Sigmoid colon (tissue), 7 donors: ENCODE data around the gene UCK1. TPM values are rescaled to one million over a fixed set of nuclear protein-coding genes. Genes with fewer than 3 reads are reported as not detected.

Experiments
- DNase-seq: peaks from one replicate; pipeline ENCODE4 v3.0.0-alpha.2; 2019
- H3K27ac ChIP-seq, 4 donors: fragments of 200-600 bp; sonication (generic); one replicate each; pipeline ENCODE4 v1.5.1; 2016 to 2019; ENCODE audit warnings: mild to moderate bottlenecking in 1 of 4
- H3K27me3 ChIP-seq, 3 donors: fragments of 200-600 bp; sonication (generic); one replicate each; pipeline ENCODE4 v1.5.1; 2019; ENCODE audit warnings: mild to moderate bottlenecking in 1 of 3
- H3K36me3 ChIP-seq, 4 donors: fragments of 200-600 bp; sonication (generic); one replicate each; pipeline ENCODE4 v1.5.1; 2016 to 2019
- H3K4me1 ChIP-seq, 4 donors: fragments of 200-600 bp; sonication (generic); one replicate each; pipeline ENCODE4 v1.5.1; 2017 to 2019
- H3K4me3 ChIP-seq, 4 donors: fragments of 200-600 bp; sonication (generic); one replicate each; pipeline ENCODE4 v1.5.1; 2017 to 2019; ENCODE audit warnings: mild to moderate bottlenecking in 2 of 4, moderate library complexity in 1 of 4
- H3K9me3 ChIP-seq, 4 donors: fragments of 200-600 bp in 3 of 4; sonication (generic) in 3 of 4; one replicate each; pipeline versions ENCODE4 v1.5.1 to v1.6.1; 2013 to 2019
- EP300 ChIP-seq, 4 donors: sonication (generic); formaldehyde crosslinking; IDR thresholded peaks; one replicate each; pipeline ENCODE4 v1.6.1; 2017; ENCODE audit warnings: antibody characterized with exemption in 4 of 4
- POLR2A ChIP-seq, 2 donors: fragments of 450-650 bp; IDR thresholded peaks; one replicate each; pipeline ENCODE4 v1.6.1; 2016; ENCODE audit warnings: antibody characterized with exemption in 2 of 2, mild to moderate bottlenecking in 2 of 2, moderate library complexity in 2 of 2
- POLR2AphosphoS5 ChIP-seq, 4 donors: sonication (generic); formaldehyde crosslinking; IDR thresholded peaks; one replicate each; pipeline ENCODE4 v1.6.1; 2017; ENCODE audit warnings: antibody characterized with exemption in 4 of 4
- whole genome bisulfite sequencing, 2 donors: extraction: QIAGEN DNeasy Blood & Tissue Kit; methylation state at CpG; one replicate each; pipeline ENCODE4 v1.1.7; 2013; 5-methylcytosine and 5-hydroxymethylcytosine counted together
- intact Hi-C: fragments of 100-400 bp; cut with DNase I; formaldehyde crosslinking; loops from one replicate; pipeline ENCODE4 v1.15.1; 2023
- polyA plus RNA-seq, 3 donors: library from polyadenylated mRNA; stranded (reverse); fragments of 200-250 nt; gene quantifications; one replicate each; pipeline ENCODE4 v1.2.3, GENCODE V29; 2013
- total RNA-seq, 4 donors: library from RNA; depleted of rRNA; stranded (reverse); fragments of >200 nt; gene quantifications; one replicate each; pipeline ENCODE4 v1.1.0, GENCODE V29; 2016
- TF ChIP-seq, protein P1 (sequence below), 4 experiments: fragments of 450-650 bp in 3 of 4; fragments of 200-600 bp in 1 of 4; IDR thresholded peaks; one replicate each; pipeline ENCODE4 v1.5.1; 2016 to 2019; ENCODE audit warnings: antibody characterized with exemption in 4 of 4, mild to moderate bottlenecking in 3 of 4, moderate library complexity in 2 of 4
- donor health status: healthy with polysubstance abuse.
- donor health status: Bipolar disorder and iron deficiency.
- donor health status: healthy.

UCK1 gene
- total and polyA plus RNA-seq, 7 donors: 20.8 to 67.5 (median 35.7) TPM

GRCh38 chr9:131494296-131494870 lies 36.7 kb downstream of the UCK1 start:
- intact Hi-C loops: no loop called here
- TF ChIP-seq, protein P1, sequence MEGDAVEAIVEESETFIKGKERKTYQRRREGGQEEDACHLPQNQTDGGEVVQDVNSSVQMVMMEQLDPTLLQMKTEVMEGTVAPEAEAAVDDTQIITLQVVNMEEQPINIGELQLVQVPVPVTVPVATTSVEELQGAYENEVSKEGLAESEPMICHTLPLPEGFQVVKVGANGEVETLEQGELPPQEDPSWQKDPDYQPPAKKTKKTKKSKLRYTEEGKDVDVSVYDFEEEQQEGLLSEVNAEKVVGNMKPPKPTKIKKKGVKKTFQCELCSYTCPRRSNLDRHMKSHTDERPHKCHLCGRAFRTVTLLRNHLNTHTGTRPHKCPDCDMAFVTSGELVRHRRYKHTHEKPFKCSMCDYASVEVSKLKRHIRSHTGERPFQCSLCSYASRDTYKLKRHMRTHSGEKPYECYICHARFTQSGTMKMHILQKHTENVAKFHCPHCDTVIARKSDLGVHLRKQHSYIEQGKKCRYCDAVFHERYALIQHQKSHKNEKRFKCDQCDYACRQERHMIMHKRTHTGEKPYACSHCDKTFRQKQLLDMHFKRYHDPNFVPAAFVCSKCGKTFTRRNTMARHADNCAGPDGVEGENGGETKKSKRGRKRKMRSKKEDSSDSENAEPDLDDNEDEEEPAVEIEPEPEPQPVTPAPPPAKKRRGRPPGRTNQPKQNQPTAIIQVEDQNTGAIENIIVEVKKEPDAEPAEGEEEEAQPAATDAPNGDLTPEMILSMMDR (IDR thresholded peaks at IDR 0.05): no peak
- TF ChIP-seq POLR2AphosphoS5 (IDR thresholded peaks at IDR 0.05) (no peak), POLR2A (IDR thresholded peaks at IDR 0.05) (no peak), EP300 (IDR thresholded peaks at IDR 0.05) (no peak)
- no peak overlapping the region for H3K27ac ChIP-seq
- H3K4me3 ChIP-seq: no peak overlapping the region
- no peaks in the 10 kb centered on the region for H3K27me3 ChIP-seq
- peaks cover 59 to 100% (median 90%) of the 10 kb centered on the region in 4 donors for H3K36me3 ChIP-seq
- WGBS, 2 donors: 94 to 95% methylated on average over 22 of the region's 22 CpGs
- no peaks in the 10 kb centered on the region for H3K4me1 ChIP-seq
- no peak for DNase-seq
- no peaks in the 10 kb centered on the region for H3K9me3 ChIP-seq

DNA sequence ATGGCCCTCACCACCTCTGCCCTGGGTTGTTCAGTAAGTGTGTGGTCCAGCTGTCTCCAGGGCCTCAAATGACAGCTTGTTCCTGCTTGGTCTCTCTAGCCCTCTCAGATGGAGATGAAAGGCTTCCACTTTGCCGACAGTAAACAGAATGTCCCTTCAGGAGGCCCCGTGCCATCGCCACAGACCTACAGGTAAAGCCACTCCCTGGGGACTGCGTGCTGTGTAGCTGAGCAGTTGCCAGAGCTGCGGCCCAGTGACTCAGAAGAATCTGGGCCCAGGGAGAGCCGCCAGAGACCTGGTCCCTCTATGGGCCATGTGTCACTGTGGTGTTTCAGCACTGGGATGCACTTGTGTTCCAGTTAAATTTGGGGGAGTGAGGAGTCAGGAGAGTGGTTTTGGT lies 39.0 kb downstream of the UCK1 start:
- Histone ChIP-seq H3K27me3 (no peaks in the 10 kb centered on the region), H3K36me3 (peaks cover 74 to 100% (median 99%) of the 10 kb centered on the region in 4 donors), H3K27ac (no peak overlapping the region), H3K4me3 (no peak overlapping the region), H3K9me3 (no peaks in the 10 kb centered on the region), H3K4me1 (no peaks in the 10 kb centered on the region)
- DNase-seq: no peak
- TF ChIP-seq, protein P1 (IDR thresholded peaks at IDR 0.05): no peak
- TF ChIP-seq POLR2AphosphoS5 (IDR thresholded peaks at IDR 0.05) (no peak), EP300 (IDR thresholded peaks at IDR 0.05) (no peak), POLR2A (IDR thresholded peaks at IDR 0.05) (no peak)
- WGBS, 2 donors: 82 to 92% methylated on average over 6 of the region's 6 CpGs
- intact Hi-C loops: no loop called here

DNA sequence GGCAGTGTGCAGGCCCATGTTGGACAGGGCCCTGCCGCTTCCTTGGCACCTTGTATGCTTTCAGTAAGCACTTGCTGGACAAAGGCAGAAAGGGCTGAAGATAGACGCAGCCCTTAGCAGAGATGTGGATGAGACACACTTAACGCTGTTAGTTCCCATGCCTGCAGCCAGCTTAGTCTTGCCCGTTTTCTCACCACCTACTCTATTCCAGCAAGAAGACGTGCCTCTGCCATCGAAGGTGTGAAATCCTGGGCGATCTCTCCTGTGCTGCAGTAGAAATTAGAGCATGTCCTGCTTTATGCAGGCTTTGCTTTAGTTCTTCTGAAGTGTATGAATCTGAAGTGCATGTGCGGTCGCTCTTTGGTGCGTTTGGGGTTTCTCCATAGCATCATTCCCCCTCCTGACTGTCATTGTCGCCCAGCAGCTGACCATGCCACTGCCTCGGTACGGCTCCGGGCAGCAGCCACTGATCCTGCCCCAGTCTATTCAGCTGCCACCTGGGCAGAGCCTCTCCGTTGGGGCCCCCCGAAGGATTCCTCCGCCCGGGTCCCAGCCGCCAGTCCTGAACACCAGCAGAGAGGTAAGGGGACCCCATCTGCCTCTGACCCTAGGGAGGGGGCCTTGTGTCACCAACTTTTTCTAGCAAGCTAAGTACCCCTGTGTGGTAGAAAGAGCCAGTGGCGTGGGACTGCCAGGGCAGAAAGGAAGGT lies 39.9 kb downstream of the UCK1 start:
- intact Hi-C loops: no loop called here
- Histone ChIP-seq H3K27ac (no peak overlapping the region), H3K4me3 (no peak overlapping the region), H3K27me3 (no peaks in the 10 kb centered on the region), H3K4me1 (no peaks in the 10 kb centered on the region), H3K9me3 (no peaks in the 10 kb centered on the region), H3K36me3 (peaks cover 73 to 100% (median 95%) of the 10 kb centered on the region in 4 donors)
- TF ChIP-seq POLR2AphosphoS5 (IDR thresholded peaks at IDR 0.05): no peak
- TF ChIP-seq, protein P1 (IDR thresholded peaks at IDR 0.05): no peak
- TF ChIP-seq POLR2A (IDR thresholded peaks at IDR 0.05): no peak
- no peak for TF ChIP-seq EP300 (IDR thresholded peaks at IDR 0.05)
- DNase-seq: no peak
- WGBS, 2 donors: 96 to 97% methylated on average over 20 of the region's 20 CpGs

DNA sequence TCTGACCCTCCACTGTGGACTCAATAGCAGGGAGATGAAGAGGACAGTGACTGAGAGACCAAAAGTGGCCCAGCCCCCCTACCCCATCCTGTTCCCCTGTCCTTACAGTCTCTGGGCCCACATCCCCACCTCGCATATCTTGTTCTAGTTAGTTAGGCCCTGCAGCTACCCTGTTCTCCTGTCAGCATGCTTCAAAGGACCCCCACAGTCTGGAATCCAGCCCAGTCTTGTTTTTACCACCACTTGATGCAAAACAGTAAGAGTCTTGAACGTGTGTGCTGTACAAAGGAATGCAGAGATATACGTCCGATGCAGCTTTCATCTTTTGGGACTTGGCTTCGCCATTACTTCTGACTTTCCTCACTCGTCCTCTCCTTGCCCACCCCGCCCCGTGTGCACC lies 40.5 kb downstream of the UCK1 start:
- 76 to 77% methylated on average over 8 of the region's 8 CpGs for WGBS, 2 donors
- Histone ChIP-seq H3K4me1 (no peaks in the 10 kb centered on the region), H3K36me3 (peaks cover 79 to 100% (median 95%) of the 10 kb centered on the region in 4 donors)

More for the DNA sequence above, 40.5 kb downstream of the UCK1 start:
- Histone ChIP-seq H3K27ac (no peak overlapping the region), H3K9me3 (no peaks in the 10 kb centered on the region), H3K27me3 (no peaks in the 10 kb centered on the region), H3K4me3 (no peak overlapping the region)
- intact Hi-C loops: no loop called here
- TF ChIP-seq, protein P1 (IDR thresholded peaks at IDR 0.05): no peak
- TF ChIP-seq POLR2AphosphoS5 (IDR thresholded peaks at IDR 0.05) (no peak), POLR2A (IDR thresholded peaks at IDR 0.05) (no peak), EP300 (IDR thresholded peaks at IDR 0.05) (no peak)
- no peak for DNase-seq
